ENCODE data around the gene CREB3L2. TPM values are rescaled to one million over a fixed set of nuclear protein-coding genes. Genes with fewer than 3 reads are reported as not detected.

The CREB3L2 gene
- total and polyA plus RNA-seq, 2 of the 8 experiments (the other 6 are each of a cell fraction or from before 2014, with no cell fraction given): 14.4 to 48.3 TPM

- Histone ChIP-seq H3K9me3 (ENCODE audit: insufficient read depth in 2 of 2, low read depth in 1 of 2, low read length in 1 of 2) (no peaks in the 10 kb centered on the region), H3K4ac (replicated peaks; ENCODE audit: insufficient read length, low read depth, low read length) (no peak overlapping the region), H4K8ac (ENCODE audit: extremely low read depth, insufficient read depth, low read length) (no peak overlapping the region), H4K20me1 (replicated peaks in 1 of 2; ENCODE audit: control insufficient read depth in 1 of 2, insufficient read depth in 2 of 2, low read length in 2 of 2) (peaks cover 0 to 3% of the 10 kb centered on the region in 2 experiments), H3K23ac (ENCODE audit: insufficient read length) (no peak overlapping the region), H2AFZ (ENCODE audit: low read length) (no peak overlapping the region), H3K23me2 (ENCODE audit: low read depth, low read length) (no peaks in the 10 kb centered on the region), H3K4me3 (ENCODE audit: extremely low read depth in 1 of 4, insufficient read depth in 2 of 4, low read depth in 3 of 4, low read length in 4 of 4) (no peak overlapping the region), H3K9ac (replicated peaks in 1 of 4; ENCODE audit: extremely low read depth in 1 of 4, low read depth in 3 of 4, low read length in 3 of 4) (no peak overlapping the region), H4K5ac (ENCODE audit: insufficient read length, low read depth, low read length) (no peak overlapping the region), H3K36me3 (ENCODE audit: control insufficient read depth in 2 of 4, insufficient read depth in 4 of 4, low read length in 3 of 4) (no peaks in the 10 kb centered on the region), H3K56ac (replicated peaks; ENCODE audit: insufficient read length, low read depth, low read length) (no peak overlapping the region), H2AK5ac (ENCODE audit: low read depth, low read length) (no peak overlapping the region), H3K79me2 (ENCODE audit: control insufficient read depth in 1 of 2, insufficient read depth in 2 of 2, low read length in 2 of 2) (peaks cover 9 to 72% of the 10 kb centered on the region in 2 experiments), H2BK15ac (ENCODE audit: low read length) (no peak overlapping the region), H3K4me1 (replicated peaks in 1 of 4; ENCODE audit: control insufficient read depth in 3 of 4, insufficient read depth in 4 of 4, low read length in 3 of 4) (no peaks in the 10 kb centered on the region), H3K4me2 (ENCODE audit: insufficient read depth in 1 of 2, low read depth in 2 of 2, low read length in 2 of 2) (no peak overlapping the region), H2BK120ac (replicated peaks; ENCODE audit: low read depth, low read length) (no peak overlapping the region), H3K27ac (ENCODE audit: low read depth, low read length) (no peak overlapping the region), H4K91ac (replicated peaks; ENCODE audit: insufficient read length, low read length) (no peak overlapping the region), H3K18ac (ENCODE audit: extremely low read depth, low read length) (no peak overlapping the region), H2BK20ac (ENCODE audit: low read length) (no peak overlapping the region), H2BK5ac (ENCODE audit: low read depth, low read length) (no peak overlapping the region), H2BK12ac (ENCODE audit: low read depth, low read length) (no peak overlapping the region), H3K14ac (ENCODE audit: insufficient read length) (no peak overlapping the region), H3K79me1 (ENCODE audit: low read depth, low read length) (peaks cover 4% of the 10 kb centered on the region; the same call in 1 of the 2 replicates), H3K27me3 (replicated peaks in 1 of 4; ENCODE audit: control insufficient read depth in 3 of 4, extremely low read depth in 1 of 4, insufficient read depth in 3 of 4, low read length in 3 of 4) (no peaks in the 10 kb centered on the region)
- DNase-seq (ENCODE audit: low read depth in 1 of 2, low spot score in 2 of 2) (no peak), FAIRE-seq (no peak)
- CTCF ChIA-PET (ENCODE audit: partially characterized antibody): interaction anchor here (0.6 to 1.3 kb wide), 3 partner anchors 17 to 71 kb away, joined by 3 read pairs; no protein-coding TSS in a partner anchor
- POLR2A ChIA-PET (ENCODE audit: partially characterized antibody): no interaction called here
- WGBS, 2 experiments (ENCODE audit: extremely low coverage in 1 of 2, insufficient coverage in 1 of 2, insufficient read length in 1 of 2, insufficient replicate concordance in 2 of 2, low coverage in 1 of 2, low lambda C conversion rate in 2 of 2, missing lambda C conversion rate in 1 of 2): 83% methylated on average over 3 of the region's 3 CpGs; no CpG with 5 or more reads in 1 of the 2 experiments
- TF ChIP-seq, protein P1, sequence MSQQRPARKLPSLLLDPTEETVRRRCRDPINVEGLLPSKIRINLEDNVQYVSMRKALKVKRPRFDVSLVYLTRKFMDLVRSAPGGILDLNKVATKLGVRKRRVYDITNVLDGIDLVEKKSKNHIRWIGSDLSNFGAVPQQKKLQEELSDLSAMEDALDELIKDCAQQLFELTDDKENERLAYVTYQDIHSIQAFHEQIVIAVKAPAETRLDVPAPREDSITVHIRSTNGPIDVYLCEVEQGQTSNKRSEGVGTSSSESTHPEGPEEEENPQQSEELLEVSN (IDR thresholded peaks at IDR 0.05): no peak
- TF ChIP-seq POU5F1 (IDR thresholded peaks at IDR 0.05; ENCODE audit: low read depth, low read length) (no peak), CHD2 (IDR thresholded peaks at IDR 0.05; ENCODE audit: low read length) (no peak), SP2 (IDR thresholded peaks at IDR 0.05; ENCODE audit: low read length) (no peak), SP1 (IDR thresholded peaks at IDR 0.05; ENCODE audit: low read depth, low read length) (no peak)
Observed at GRCh38 chr7:137975221-137975620, 26.7 kb downstream of the CREB3L2 start.
